NK-92 (cell line): ENCODE data around the gene CCNJL.

Experiments used
- DNase-seq: peaks from one replicate; lab custom pipeline; 2025; ENCODE audit not compliant: unreplicated experiment; lab: John Stamatoyannopoulos, UW

The CCNJL gene

GRCh38 chr5:160293386-160293785, 19.0 kb downstream of the CCNJL start:
- DNase-seq, result no peak

- no peak for DNase-seq
These were observed 20.9 kb downstream of the CCNJL start for GRCh38 chr5:160291467-160291866.

- no peak for DNase-seq
These were observed 21.6 kb downstream of the CCNJL start for GRCh38 chr5:160290751-160291150.

- no peak for DNase-seq
These were observed 22.6 kb downstream of the CCNJL start for GRCh38 chr5:160289721-160290120.

- DNase-seq, result no peak
These were observed 23.1 kb downstream of the CCNJL start for GRCh38 chr5:160289356-160289651.

GRCh38 chr5:160287378-160288051, 24.8 kb downstream of the CCNJL start:
- DNase-seq, result no peak

- DNase-seq, result no peak
These were observed 25.4 kb downstream of the CCNJL start for GRCh38 chr5:160286947-160287346.

- no peak for DNase-seq
These were observed 27.0 kb downstream of the CCNJL start for GRCh38 chr5:160285316-160285715.

- no peak for DNase-seq
These were observed 28.0 kb downstream of the CCNJL start for GRCh38 chr5:160284291-160284873.

GRCh38 chr5:160281275-160281674, 31.1 kb downstream of the CCNJL start:
- no peak for DNase-seq

- no peak for DNase-seq
These were observed 31.8 kb downstream of the CCNJL start for GRCh38 chr5:160280384-160281095.

- DNase-seq, result no peak
These were observed 34.0 kb downstream of the CCNJL start for GRCh38 chr5:160278343-160278742.

GRCh38 chr5:160274483-160274931, 37.9 kb downstream of the CCNJL start:
- DNase-seq, result no peak

- no peak for DNase-seq
These were observed 39.5 kb downstream of the CCNJL start for GRCh38 chr5:160272889-160273288.

GRCh38 chr5:160272264-160272663, 40.1 kb downstream of the CCNJL start:
- DNase-seq, result no peak

GRCh38 chr5:160271836-160272235, 40.5 kb downstream of the CCNJL start:
- no peak for DNase-seq

- DNase-seq, result no peak
These were observed 41.0 kb downstream of the CCNJL start for GRCh38 chr5:160271396-160271795.

- DNase-seq, result no peak
These were observed 41.7 kb downstream of the CCNJL start for GRCh38 chr5:160270704-160271103.

GRCh38 chr5:160269017-160269416, 43.3 kb downstream of the CCNJL start:
- DNase-seq, result no peak

GRCh38 chr5:160268121-160268520, 44.2 kb downstream of the CCNJL start:
- DNase-seq, result no peak

- no peak for DNase-seq
These were observed 45.5 kb downstream of the CCNJL start for GRCh38 chr5:160266752-160267345.

- no peak for DNase-seq
These were observed 46.3 kb downstream of the CCNJL start for GRCh38 chr5:160266044-160266443.
